Measurements from ENCODE around the gene UBE3D.

DNA sequence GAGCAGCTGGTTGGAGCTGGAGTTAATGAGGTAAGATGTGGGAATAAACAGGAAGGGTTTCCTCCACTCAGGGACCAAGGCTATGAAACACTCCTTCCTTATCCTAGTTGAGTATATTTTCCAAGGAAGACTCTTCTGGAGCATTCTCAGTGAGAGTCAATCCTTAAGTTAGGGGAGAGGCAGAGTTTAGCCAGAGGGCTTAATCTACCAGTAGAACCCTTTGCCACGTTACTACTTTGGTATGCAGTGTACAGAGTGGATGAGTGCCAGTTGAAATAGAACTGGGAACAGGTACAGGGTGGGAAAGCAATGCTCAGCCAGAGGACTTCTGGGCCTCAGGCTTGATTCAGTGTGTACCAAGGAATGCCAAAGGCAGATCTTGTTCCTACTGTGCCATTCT lies 114.3 kb downstream of the UBE3D start:
- TF ChIP-seq, protein P1, sequence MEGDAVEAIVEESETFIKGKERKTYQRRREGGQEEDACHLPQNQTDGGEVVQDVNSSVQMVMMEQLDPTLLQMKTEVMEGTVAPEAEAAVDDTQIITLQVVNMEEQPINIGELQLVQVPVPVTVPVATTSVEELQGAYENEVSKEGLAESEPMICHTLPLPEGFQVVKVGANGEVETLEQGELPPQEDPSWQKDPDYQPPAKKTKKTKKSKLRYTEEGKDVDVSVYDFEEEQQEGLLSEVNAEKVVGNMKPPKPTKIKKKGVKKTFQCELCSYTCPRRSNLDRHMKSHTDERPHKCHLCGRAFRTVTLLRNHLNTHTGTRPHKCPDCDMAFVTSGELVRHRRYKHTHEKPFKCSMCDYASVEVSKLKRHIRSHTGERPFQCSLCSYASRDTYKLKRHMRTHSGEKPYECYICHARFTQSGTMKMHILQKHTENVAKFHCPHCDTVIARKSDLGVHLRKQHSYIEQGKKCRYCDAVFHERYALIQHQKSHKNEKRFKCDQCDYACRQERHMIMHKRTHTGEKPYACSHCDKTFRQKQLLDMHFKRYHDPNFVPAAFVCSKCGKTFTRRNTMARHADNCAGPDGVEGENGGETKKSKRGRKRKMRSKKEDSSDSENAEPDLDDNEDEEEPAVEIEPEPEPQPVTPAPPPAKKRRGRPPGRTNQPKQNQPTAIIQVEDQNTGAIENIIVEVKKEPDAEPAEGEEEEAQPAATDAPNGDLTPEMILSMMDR (IDR thresholded peaks at IDR 0.05), result no peak
- no peak for TF ChIP-seq EZH2 (IDR thresholded peaks at IDR 0.05; ENCODE audit: borderline replicate concordance, insufficient read depth, low read depth, low read length, poor library complexity, severe bottlenecking)

Data from B cell (primary cell).